ENCODE data around the gene OLA1.
A peak's percentile ranks its signal among the peaks of the same experiment; 100 is the strongest.
"Not testable (repeated sequence)": the region's sequence is repeated elsewhere in the genome, so short reads cannot be mapped to it uniquely, and the experiment has no call there.

Gene OLA1

DNA sequence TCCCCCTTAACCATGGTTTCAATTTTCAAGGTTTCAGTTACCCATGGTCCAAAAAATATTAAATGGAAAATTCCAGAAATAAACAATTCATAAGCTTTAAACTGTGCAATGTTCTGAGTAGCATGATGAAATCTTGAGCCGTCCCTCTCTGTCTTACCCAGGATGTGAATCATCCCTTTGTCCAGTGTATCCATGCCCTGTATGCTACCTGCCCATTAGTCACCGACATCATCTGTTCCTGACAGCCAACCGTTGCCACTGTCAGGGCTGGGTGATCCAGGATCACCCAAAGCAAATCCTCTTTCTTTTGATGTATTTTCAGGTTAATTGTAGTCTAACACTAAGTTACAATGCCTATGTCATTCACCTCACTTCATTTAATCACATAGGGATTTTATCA is 15.7 kb upstream of the OLA1 start:
- no peak overlapping the region for H3K27ac ChIP-seq
- TF ChIP-seq, protein P1, sequence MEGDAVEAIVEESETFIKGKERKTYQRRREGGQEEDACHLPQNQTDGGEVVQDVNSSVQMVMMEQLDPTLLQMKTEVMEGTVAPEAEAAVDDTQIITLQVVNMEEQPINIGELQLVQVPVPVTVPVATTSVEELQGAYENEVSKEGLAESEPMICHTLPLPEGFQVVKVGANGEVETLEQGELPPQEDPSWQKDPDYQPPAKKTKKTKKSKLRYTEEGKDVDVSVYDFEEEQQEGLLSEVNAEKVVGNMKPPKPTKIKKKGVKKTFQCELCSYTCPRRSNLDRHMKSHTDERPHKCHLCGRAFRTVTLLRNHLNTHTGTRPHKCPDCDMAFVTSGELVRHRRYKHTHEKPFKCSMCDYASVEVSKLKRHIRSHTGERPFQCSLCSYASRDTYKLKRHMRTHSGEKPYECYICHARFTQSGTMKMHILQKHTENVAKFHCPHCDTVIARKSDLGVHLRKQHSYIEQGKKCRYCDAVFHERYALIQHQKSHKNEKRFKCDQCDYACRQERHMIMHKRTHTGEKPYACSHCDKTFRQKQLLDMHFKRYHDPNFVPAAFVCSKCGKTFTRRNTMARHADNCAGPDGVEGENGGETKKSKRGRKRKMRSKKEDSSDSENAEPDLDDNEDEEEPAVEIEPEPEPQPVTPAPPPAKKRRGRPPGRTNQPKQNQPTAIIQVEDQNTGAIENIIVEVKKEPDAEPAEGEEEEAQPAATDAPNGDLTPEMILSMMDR (conservative IDR thresholded peaks at IDR 0.05): no peak

DNA sequence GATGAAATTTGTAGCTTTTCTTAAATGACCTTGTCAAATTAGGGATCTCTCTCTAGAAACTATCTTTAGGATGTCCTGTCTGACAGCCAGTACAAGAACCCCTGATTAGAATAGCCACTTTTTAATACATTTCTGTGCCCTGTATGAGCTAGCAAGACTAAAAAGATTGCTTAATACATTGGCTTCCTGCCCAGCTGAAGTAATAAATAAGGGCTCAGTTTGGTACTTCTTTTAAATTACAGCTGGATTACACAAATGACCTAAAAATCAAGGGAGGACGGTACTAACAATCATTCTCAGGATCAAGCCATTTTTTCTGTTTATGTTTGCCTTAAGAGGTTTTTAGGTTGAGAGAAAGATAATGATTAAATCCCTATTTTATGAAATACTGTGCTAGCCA is 11.6 kb upstream of the OLA1 start:
- no peak overlapping the region for H3K27ac ChIP-seq
- TF ChIP-seq, protein P1 (conservative IDR thresholded peaks at IDR 0.05): no peak

DNA sequence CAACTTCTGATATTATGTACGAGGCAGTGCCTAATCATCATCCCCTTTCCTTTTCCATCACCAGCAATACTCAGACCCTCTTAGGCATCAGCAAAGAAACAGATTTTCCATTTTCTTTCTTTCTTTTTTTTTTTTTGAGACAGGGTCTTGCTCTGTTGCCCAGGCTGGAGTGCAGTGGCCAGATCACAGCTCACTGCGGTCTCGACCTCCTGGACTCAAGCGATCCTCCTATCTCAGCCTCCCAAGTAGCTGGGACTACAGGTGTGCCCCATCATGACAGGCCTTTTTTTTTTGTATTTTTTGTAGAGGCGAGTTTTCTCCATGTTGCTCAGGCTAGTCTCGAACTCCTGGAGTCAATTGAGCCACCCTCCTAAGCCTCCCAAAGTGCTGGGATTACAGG is 5.9 kb upstream of the OLA1 start:
- TF ChIP-seq, protein P1 (conservative IDR thresholded peaks at IDR 0.05): no peak
- H3K27ac ChIP-seq: no peak overlapping the region

DNA sequence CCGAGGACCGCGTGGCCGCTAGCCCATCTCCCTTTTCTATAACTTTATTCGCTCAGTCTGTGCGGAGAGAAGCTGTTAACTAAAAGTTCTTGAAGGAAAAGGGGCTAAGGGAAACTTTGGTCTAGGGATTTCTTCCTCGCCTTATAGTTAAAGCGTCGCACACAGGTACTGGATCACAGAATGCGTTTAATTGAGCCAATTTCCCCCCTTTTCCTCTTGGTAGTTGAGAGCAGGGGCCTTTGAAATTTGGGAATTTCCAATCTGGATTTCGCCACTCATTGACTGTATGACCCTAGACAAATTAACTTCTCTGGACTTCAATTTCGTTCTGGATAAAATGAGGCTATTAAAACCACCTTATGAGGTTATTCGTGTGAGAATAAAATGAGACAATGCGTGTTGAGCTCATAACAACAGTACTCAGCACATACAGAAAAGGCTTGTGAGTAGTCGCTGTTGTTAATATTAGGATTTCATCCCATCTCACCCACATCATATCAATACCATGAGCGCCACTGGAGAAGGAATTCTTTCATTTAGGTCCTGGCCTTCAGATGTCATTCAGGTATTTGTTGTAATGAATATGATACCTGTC is 763 bp upstream of the OLA1 start:
- peak overlapping the region; percentile 90 for H3K27ac ChIP-seq
- TF ChIP-seq, protein P1 (conservative IDR thresholded peaks at IDR 0.05): no peak

DNA sequence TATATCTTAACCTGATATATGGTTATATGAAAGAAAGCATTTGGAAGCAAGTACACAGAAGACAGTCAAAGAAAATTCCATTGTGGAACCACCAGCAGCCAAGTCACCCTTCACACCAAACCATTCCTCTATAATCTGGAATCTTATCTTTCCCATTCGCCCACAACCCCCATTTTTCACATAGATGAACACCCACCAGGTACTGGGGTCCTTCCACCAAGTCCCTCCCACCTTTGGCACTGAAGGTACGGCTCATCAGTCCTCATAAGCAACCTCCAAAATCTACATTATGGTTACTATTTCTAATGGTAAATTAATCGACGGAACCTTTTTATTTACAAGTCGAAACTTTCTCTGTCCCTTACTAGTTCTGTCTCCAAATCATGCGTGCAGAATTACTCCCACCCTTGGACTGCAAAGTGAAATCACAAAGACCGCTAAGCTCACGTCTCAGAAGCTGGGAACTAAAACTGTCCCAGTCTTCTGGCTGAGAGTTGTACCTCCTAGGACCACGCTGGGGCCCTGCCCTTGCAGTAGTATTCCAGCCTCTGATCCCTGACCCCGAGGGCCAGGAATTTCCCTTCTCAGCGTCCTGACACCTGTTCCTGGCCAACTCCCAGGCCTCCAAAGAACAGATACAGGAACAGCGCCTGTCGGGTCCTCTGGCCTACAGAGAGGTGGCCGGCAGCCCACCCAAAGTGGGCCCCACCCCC is 702 bp downstream of the OLA1 start:
- H3K27ac ChIP-seq: peak overlapping the region; percentile 90
- TF ChIP-seq, protein P1 (conservative IDR thresholded peaks at IDR 0.05): no peak

DNA sequence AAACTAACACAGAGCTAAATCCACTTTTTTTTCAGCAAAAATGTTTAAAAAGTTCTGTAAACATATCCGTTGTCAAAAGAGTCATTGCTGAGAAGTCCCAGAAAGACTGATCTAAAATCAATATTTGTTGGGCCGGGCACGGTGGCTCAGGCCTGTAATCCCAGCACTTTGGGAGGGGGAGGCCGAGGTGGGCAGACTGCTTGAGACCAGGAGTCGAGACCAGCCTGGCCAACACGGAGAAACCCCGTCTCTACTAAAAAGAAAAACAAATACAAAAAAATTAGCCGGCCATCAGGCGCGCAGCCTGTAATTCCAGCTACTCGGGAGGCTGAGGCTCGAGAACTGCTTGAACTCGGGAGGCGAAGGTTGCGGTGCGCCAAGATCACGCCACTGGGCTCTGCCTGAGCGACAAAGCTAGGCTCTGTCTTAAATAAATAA is 1.4 kb downstream of the OLA1 start:
- H3K27ac ChIP-seq: peak overlapping the region; percentile 90
- TF ChIP-seq, protein P1 (conservative IDR thresholded peaks at IDR 0.05): no peak

DNA sequence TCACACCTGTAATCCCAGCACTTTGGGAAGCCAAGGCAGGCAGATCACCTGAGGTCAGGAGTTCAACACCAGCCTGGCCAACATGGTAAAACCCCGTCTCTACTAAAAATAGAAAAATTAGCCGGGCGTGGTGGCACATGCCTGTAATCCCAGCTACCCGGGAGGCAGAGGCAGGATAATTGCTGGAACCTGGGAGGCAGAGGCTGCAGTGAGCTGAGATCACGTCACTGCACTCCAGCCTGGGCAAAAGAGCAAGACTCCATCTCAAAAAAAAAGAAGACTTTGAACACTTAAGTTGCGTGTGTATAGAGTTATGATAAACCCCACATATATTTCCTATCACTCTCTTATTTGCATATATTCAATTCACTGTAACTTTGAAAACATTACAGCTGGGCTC is 2.7 kb downstream of the OLA1 start:
- not testable (repeated sequence) for H3K27ac ChIP-seq

DNA sequence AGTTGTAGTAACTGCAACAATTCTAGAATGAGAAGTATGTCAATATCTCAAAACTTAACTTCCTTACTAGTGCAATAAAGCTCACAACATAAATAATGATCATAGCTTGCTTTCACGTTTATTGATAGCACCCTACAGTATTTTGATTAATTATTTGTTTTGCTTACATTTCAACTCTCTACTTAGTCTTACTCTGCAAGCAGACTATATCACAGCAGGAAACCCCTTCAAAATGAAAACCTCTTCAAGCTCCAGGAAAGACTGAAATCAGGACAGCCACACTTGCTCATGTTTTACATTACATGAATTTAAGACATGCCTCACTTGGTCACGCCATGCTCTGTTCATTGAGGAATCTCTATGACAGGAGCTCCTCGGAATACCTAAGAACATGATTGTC is 3.3 kb downstream of the OLA1 start:
- TF ChIP-seq, protein P1 (conservative IDR thresholded peaks at IDR 0.05): no peak

More for the DNA sequence above, 3.3 kb downstream of the OLA1 start:
- H3K27ac ChIP-seq: no peak overlapping the region
